ENCODE measurements around the gene NPM1. TPM values are rescaled to one million over a fixed set of nuclear protein-coding genes. Genes with fewer than 3 reads are reported as not detected.

The NPM1 gene
- total RNA-seq, 1 experiment from 2014 or later, result 4,548 TPM

GRCh38 chr5:171459839-171460238 is 72.2 kb downstream of the NPM1 start:
- no peaks in the 10 kb centered on the region for H3K36me3 Mint-ChIP-seq (ENCODE audit: insufficient read depth, unreplicated experiment)
- peaks cover 23% of the 10 kb centered on the region for H3K27me3 Mint-ChIP-seq (ENCODE audit: insufficient read depth, unreplicated experiment)
- TF ChIP-seq, protein P1, sequence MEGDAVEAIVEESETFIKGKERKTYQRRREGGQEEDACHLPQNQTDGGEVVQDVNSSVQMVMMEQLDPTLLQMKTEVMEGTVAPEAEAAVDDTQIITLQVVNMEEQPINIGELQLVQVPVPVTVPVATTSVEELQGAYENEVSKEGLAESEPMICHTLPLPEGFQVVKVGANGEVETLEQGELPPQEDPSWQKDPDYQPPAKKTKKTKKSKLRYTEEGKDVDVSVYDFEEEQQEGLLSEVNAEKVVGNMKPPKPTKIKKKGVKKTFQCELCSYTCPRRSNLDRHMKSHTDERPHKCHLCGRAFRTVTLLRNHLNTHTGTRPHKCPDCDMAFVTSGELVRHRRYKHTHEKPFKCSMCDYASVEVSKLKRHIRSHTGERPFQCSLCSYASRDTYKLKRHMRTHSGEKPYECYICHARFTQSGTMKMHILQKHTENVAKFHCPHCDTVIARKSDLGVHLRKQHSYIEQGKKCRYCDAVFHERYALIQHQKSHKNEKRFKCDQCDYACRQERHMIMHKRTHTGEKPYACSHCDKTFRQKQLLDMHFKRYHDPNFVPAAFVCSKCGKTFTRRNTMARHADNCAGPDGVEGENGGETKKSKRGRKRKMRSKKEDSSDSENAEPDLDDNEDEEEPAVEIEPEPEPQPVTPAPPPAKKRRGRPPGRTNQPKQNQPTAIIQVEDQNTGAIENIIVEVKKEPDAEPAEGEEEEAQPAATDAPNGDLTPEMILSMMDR (IDR thresholded peaks at IDR 0.05; ENCODE audit: unreplicated experiment), result no peak
- ChIA-PET CTCF (interaction anchor here (0.6 to 0.9 kb wide), 2 partner anchors 41 to 339 kb away, joined by 3 read pairs; partner anchors contain the start of gene FGF18), POLR2A (no interaction called here)
- intact Hi-C loops (cut with micrococcal nuclease), result no loop called here
- no peaks in the 10 kb centered on the region for H3K4me1 Mint-ChIP-seq (ENCODE audit: insufficient read depth, unreplicated experiment)
- no peak overlapping the region for H3K27ac Mint-ChIP-seq (ENCODE audit: low read depth, unreplicated experiment)
- H3K4me3 Mint-ChIP-seq (ENCODE audit: unreplicated experiment), result no peak overlapping the region
- DNase-seq (ENCODE audit: unreplicated experiment), result no peak
- no TSS peak for BruUV-seq (replicated peaks)
- H3K9me3 Mint-ChIP-seq (ENCODE audit: unreplicated experiment), result no peaks in the 10 kb centered on the region

Small RNAs within 50 kb of the gene (microRNA-seq; reads per million reads assigned to microRNA genes)
- gene MIR3912, result 3.3 reads per million, percentile 24 among the genes with 10 or more reads in this experiment

Other genes starting within 250 kb of the NPM1 start
- gene TLX3, start 78.6 kb upstream of the NPM1 start, total RNA-seq (2022), result not detected in 2 replicates
- gene FGF18, start 31.8 kb downstream of the NPM1 start, total RNA-seq (2022), result not detected in 2 replicates